ENCODE data around the gene TEPSIN. TPM values are rescaled to one million over a fixed set of nuclear protein-coding genes. Genes with fewer than 3 reads are reported as not detected.

TEPSIN gene
- polyA plus RNA-seq, 1 donor from 2014 or later: 50.0 TPM

GRCh38 chr17:81204578-81204977 lies 34.3 kb downstream of the TEPSIN start:
- H3K27ac ChIP-seq (ENCODE audit: low read length): no peak overlapping the region
- H3K4me3 ChIP-seq (ENCODE audit: low read length): no peak overlapping the region
- no peak overlapping the region for H3K9ac ChIP-seq (ENCODE audit: low read length)
- no peaks in the 10 kb centered on the region for H3F3A ChIP-seq (ENCODE audit: insufficient read depth, low read length, poor library complexity, severe bottlenecking)
- H4K20me1 ChIP-seq (ENCODE audit: insufficient read depth): no peaks in the 10 kb centered on the region
- H3K9me2 ChIP-seq (ENCODE audit: insufficient read depth, low read length): no peaks in the 10 kb centered on the region
- H3K4me2 ChIP-seq (ENCODE audit: low read length): no peak overlapping the region
- TF ChIP-seq CTCF (IDR thresholded peaks at IDR 0.05; ENCODE audit: poor library complexity, severe bottlenecking): no peak
- TF ChIP-seq TAF1 (IDR thresholded peaks at IDR 0.05; ENCODE audit: low read depth): no peak
- no peak for TF ChIP-seq SMC3 (conservative IDR thresholded peaks at IDR 0.05; ENCODE audit: poor library complexity)
- TF ChIP-seq EZH2 (IDR thresholded peaks at IDR 0.05; ENCODE audit: borderline replicate concordance, insufficient read depth, low read length, poor library complexity, severe bottlenecking): no peak
- TF ChIP-seq, protein P1, sequence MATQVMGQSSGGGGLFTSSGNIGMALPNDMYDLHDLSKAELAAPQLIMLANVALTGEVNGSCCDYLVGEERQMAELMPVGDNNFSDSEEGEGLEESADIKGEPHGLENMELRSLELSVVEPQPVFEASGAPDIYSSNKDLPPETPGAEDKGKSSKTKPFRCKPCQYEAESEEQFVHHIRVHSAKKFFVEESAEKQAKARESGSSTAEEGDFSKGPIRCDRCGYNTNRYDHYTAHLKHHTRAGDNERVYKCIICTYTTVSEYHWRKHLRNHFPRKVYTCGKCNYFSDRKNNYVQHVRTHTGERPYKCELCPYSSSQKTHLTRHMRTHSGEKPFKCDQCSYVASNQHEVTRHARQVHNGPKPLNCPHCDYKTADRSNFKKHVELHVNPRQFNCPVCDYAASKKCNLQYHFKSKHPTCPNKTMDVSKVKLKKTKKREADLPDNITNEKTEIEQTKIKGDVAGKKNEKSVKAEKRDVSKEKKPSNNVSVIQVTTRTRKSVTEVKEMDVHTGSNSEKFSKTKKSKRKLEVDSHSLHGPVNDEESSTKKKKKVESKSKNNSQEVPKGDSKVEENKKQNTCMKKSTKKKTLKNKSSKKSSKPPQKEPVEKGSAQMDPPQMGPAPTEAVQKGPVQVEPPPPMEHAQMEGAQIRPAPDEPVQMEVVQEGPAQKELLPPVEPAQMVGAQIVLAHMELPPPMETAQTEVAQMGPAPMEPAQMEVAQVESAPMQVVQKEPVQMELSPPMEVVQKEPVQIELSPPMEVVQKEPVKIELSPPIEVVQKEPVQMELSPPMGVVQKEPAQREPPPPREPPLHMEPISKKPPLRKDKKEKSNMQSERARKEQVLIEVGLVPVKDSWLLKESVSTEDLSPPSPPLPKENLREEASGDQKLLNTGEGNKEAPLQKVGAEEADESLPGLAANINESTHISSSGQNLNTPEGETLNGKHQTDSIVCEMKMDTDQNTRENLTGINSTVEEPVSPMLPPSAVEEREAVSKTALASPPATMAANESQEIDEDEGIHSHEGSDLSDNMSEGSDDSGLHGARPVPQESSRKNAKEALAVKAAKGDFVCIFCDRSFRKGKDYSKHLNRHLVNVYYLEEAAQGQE (IDR thresholded peaks at IDR 0.05; ENCODE audit: borderline replicate concordance): no peak
- TF ChIP-seq POLR2AphosphoS5 (IDR thresholded peaks at IDR 0.05): no peak
- TF ChIP-seq RAD21 (conservative IDR thresholded peaks at IDR 0.05): no peak
- TF ChIP-seq EP300 (conservative IDR thresholded peaks at IDR 0.05; ENCODE audit: poor library complexity, severe bottlenecking): no peak
- no peak for TF ChIP-seq MXI1 (conservative IDR thresholded peaks at IDR 0.05; ENCODE audit: poor library complexity, severe bottlenecking)
- H2AFZ ChIP-seq (ENCODE audit: low read depth, low read length): no peak overlapping the region
- no peaks in the 10 kb centered on the region for H3K36me3 ChIP-seq (ENCODE audit: insufficient read depth, low read length)
- no peaks in the 10 kb centered on the region for H3K79me2 ChIP-seq (replicated peaks; ENCODE audit: insufficient read depth, low read length)
- no peaks in the 10 kb centered on the region for H3K27me3 ChIP-seq (ENCODE audit: insufficient read depth, low read depth, low read length)
- no peaks in the 10 kb centered on the region for H3K9me3 ChIP-seq (ENCODE audit: low read length)

- Histone ChIP-seq H3K27me3 (ENCODE audit: insufficient read depth, low read depth, low read length) (no peaks in the 10 kb centered on the region), H3K27ac (ENCODE audit: low read length) (no peak overlapping the region), H4K20me1 (ENCODE audit: insufficient read depth) (no peaks in the 10 kb centered on the region), H3K36me3 (ENCODE audit: insufficient read depth, low read length) (no peaks in the 10 kb centered on the region), H3K9me2 (ENCODE audit: insufficient read depth, low read length) (no peaks in the 10 kb centered on the region), H3K9ac (ENCODE audit: low read length) (no peak overlapping the region), H3F3A (ENCODE audit: insufficient read depth, low read length, poor library complexity, severe bottlenecking) (no peaks in the 10 kb centered on the region), H3K4me3 (ENCODE audit: low read length) (no peak overlapping the region), H2AFZ (ENCODE audit: low read depth, low read length) (no peak overlapping the region), H3K9me3 (ENCODE audit: low read length) (no peaks in the 10 kb centered on the region), H3K79me2 (replicated peaks; ENCODE audit: insufficient read depth, low read length) (no peaks in the 10 kb centered on the region), H3K4me2 (ENCODE audit: low read length) (no peak overlapping the region)
- no peak for TF ChIP-seq POLR2AphosphoS5 (IDR thresholded peaks at IDR 0.05)
- TF ChIP-seq EP300 (conservative IDR thresholded peaks at IDR 0.05; ENCODE audit: poor library complexity, severe bottlenecking): no peak
- TF ChIP-seq CTCF (IDR thresholded peaks at IDR 0.05; ENCODE audit: poor library complexity, severe bottlenecking): no peak
- TF ChIP-seq, protein P1 (IDR thresholded peaks at IDR 0.05; ENCODE audit: borderline replicate concordance): no peak
- TF ChIP-seq TAF1 (IDR thresholded peaks at IDR 0.05; ENCODE audit: low read depth): no peak
- TF ChIP-seq MXI1 (conservative IDR thresholded peaks at IDR 0.05; ENCODE audit: poor library complexity, severe bottlenecking): no peak
- TF ChIP-seq SMC3 (conservative IDR thresholded peaks at IDR 0.05; ENCODE audit: poor library complexity): no peak
- no peak for TF ChIP-seq RAD21 (conservative IDR thresholded peaks at IDR 0.05)
- TF ChIP-seq EZH2 (IDR thresholded peaks at IDR 0.05; ENCODE audit: borderline replicate concordance, insufficient read depth, low read length, poor library complexity, severe bottlenecking): no peak
These were observed 35.7 kb downstream of the TEPSIN start for GRCh38 chr17:81203136-81203535.
